Large intestine (tissue), 3 donors: Measurements from ENCODE around the gene ZIC3. TPM values are rescaled to one million over a fixed set of nuclear protein-coding genes. Genes with fewer than 3 reads are reported as not detected.

ENCODE experiments used
- DNase-seq, 2 donors: peaks; one replicate each; pipeline versions ENCODE4 v3.0.0 to v3.0.0-alpha.2; 2013
- H3K27ac ChIP-seq: one replicate; pipeline ENCODE4 v1.5.1; 2013; ENCODE audit warnings: low read length
- H3K27me3 ChIP-seq: 2 replicates; pipeline ENCODE4 v1.6.1; 2013; ENCODE audit warnings: low read length; ENCODE audit not compliant: control insufficient read depth, insufficient read depth
- H3K36me3 ChIP-seq: 2 replicates; pipeline ENCODE4 v1.6.1; 2013; ENCODE audit warnings: low read length; ENCODE audit not compliant: control insufficient read depth, insufficient read depth
- H3K4me1 ChIP-seq: one replicate; pipeline ENCODE4 v1.6.1; 2013; ENCODE audit warnings: low read length; ENCODE audit not compliant: control insufficient read depth, insufficient read depth
- H3K4me3 ChIP-seq: one replicate; pipeline ENCODE4 v1.5.1; 2013; ENCODE audit warnings: low read length
- H3K9me3 ChIP-seq: one replicate; pipeline ENCODE4 v1.6.1; 2013; ENCODE audit warnings: mild to moderate bottlenecking, low read depth, low read length, moderate library complexity; ENCODE audit not compliant: control insufficient read depth
- WGBS: methylation state at CpG from one replicate; pipeline ENCODE4 v1.1.5; 2013; ENCODE audit warnings: low lambda C conversion rate; ENCODE audit not compliant: insufficient coverage; 5-methylcytosine and 5-hydroxymethylcytosine counted together
- polyA plus RNA-seq: library from polyadenylated mRNA; unstranded; fragments of 120-200 nt; gene quantifications from one replicate; pipeline ENCODE4 v1.2.1, GENCODE V29; 2013

ZIC3 gene
- polyA plus RNA-seq, 1 donor = not detected

- no peaks in the 10 kb centered on the region for H3K9me3 ChIP-seq
- no CpG with 5 or more reads among the region's 67 CpGs for WGBS
- H3K4me1 ChIP-seq = no peaks in the 10 kb centered on the region
- no peak overlapping the region for H3K27ac ChIP-seq
- H3K36me3 ChIP-seq = no peaks in the 10 kb centered on the region
- no peak for DNase-seq
- no peak overlapping the region for H3K4me3 ChIP-seq
- peaks cover 66% of the 10 kb centered on the region for H3K27me3 ChIP-seq
These were observed 8.3 kb downstream of the ZIC3 start for GRCh38 chrX:137574102-137574783.

GRCh38 chrX:137574784-137575293 is 8.9 kb downstream of the ZIC3 start:
- H3K9me3 ChIP-seq = no peaks in the 10 kb centered on the region
- no peak for DNase-seq
- H3K4me1 ChIP-seq = no peaks in the 10 kb centered on the region
- no peak overlapping the region for H3K27ac ChIP-seq
- WGBS = no CpG with 5 or more reads among the region's 29 CpGs
- no peak overlapping the region for H3K4me3 ChIP-seq
- no peaks in the 10 kb centered on the region for H3K36me3 ChIP-seq
- H3K27me3 ChIP-seq = peaks cover 60% of the 10 kb centered on the region

GRCh38 chrX:137575596-137576255 is 9.8 kb downstream of the ZIC3 start:
- Histone ChIP-seq H3K27ac (no peak overlapping the region), H3K4me3 (no peak overlapping the region), H3K9me3 (no peaks in the 10 kb centered on the region), H3K36me3 (no peaks in the 10 kb centered on the region), H3K4me1 (no peaks in the 10 kb centered on the region), H3K27me3 (peaks cover 54% of the 10 kb centered on the region)
- DNase-seq = no peak
- no CpG with 5 or more reads among the region's 13 CpGs for WGBS

GRCh38 chrX:137587151-137587550 is 21.2 kb downstream of the ZIC3 start:
- Histone ChIP-seq H3K4me1 (no peaks in the 10 kb centered on the region), H3K27me3 (no peaks in the 10 kb centered on the region), H3K36me3 (no peaks in the 10 kb centered on the region), H3K27ac (no peak overlapping the region), H3K4me3 (no peak overlapping the region), H3K9me3 (no peaks in the 10 kb centered on the region)
- 80% methylated on average over 1 of the region's 2 CpGs for WGBS
- no peak for DNase-seq

GRCh38 chrX:137600769-137601168 is 34.8 kb downstream of the ZIC3 start:
- no peak for DNase-seq
- no peaks in the 10 kb centered on the region for H3K27me3 ChIP-seq
- no peaks in the 10 kb centered on the region for H3K36me3 ChIP-seq
- H3K9me3 ChIP-seq = no peaks in the 10 kb centered on the region
- no peak overlapping the region for H3K4me3 ChIP-seq
- no peaks in the 10 kb centered on the region for H3K4me1 ChIP-seq
- no CpG with 5 or more reads among the region's 3 CpGs for WGBS
- no peak overlapping the region for H3K27ac ChIP-seq
